ENCODE measurements around the gene CEACAM16. TPM values are rescaled to one million over a fixed set of nuclear protein-coding genes. Genes with fewer than 3 reads are reported as not detected.

The CEACAM16 gene
- total RNA-seq, 2 experiments from 2014 or later = not detected

- H2AFZ ChIP-seq (ENCODE audit: low read length) = peak overlapping the region; percentile 81; the same call in 1 of the 2 replicates
- no peak for DNase-seq (ENCODE audit: low spot score)
- ChIA-PET CTCF (ENCODE audit: unreplicated experiment) (no interaction called here), POLR2A (no interaction called here)
- H3K9me2 ChIP-seq (ENCODE audit: insufficient read depth, low read length) = no peaks in the 10 kb centered on the region
- intact Hi-C loops (cut with micrococcal nuclease; ENCODE audit: unreplicated experiment) = no loop called here
- H3K9me3 ChIP-seq (ENCODE audit: low read length) = no peaks in the 10 kb centered on the region
- H3K4me1 ChIP-seq (ENCODE audit: insufficient read depth, low read length, poor library complexity, severe bottlenecking) = peaks cover 13% of the 10 kb centered on the region
- no peak overlapping the region for H3K27ac ChIP-seq (ENCODE audit: low read depth, low read length, poor library complexity, severe bottlenecking)
- peak overlapping the region; percentile 49 for H3K4me2 ChIP-seq (ENCODE audit: low read length)
- H4K20me1 ChIP-seq (ENCODE audit: insufficient read depth, low read length) = no peaks in the 10 kb centered on the region
- no TSS peak for BruUV-seq (replicated peaks)
- no peaks in the 10 kb centered on the region for H3K79me2 ChIP-seq (ENCODE audit: insufficient read depth, low read depth, low read length)
- H3K36me3 ChIP-seq (ENCODE audit: insufficient read depth, low read length) = no peaks in the 10 kb centered on the region
- peak overlapping the region; percentile 6 for H3K4me3 ChIP-seq (ENCODE audit: low read depth, low read length, poor library complexity, severe bottlenecking)
- TF ChIP-seq CTCF (conservative IDR thresholded peaks at IDR 0.05; ENCODE audit: low read length) = no peak
- no peak for TF ChIP-seq EZH2phosphoT487 (IDR thresholded peaks at IDR 0.05; ENCODE audit: borderline replicate concordance, low read depth, low read length)
These were observed 6.6 kb upstream of the CEACAM16 start for GRCh38 chr19:44692379-44692721.

- H3K27ac ChIP-seq (ENCODE audit: low read depth, low read length, poor library complexity, severe bottlenecking) = no peak overlapping the region
- H3K9me2 ChIP-seq (ENCODE audit: insufficient read depth, low read length) = no peaks in the 10 kb centered on the region
- H2AFZ ChIP-seq (ENCODE audit: low read length) = no peak overlapping the region
- BruUV-seq (replicated peaks) = no TSS peak
- no peaks in the 10 kb centered on the region for H4K20me1 ChIP-seq (ENCODE audit: insufficient read depth, low read length)
- DNase-seq (ENCODE audit: low spot score) = no peak
- TF ChIP-seq CTCF (conservative IDR thresholded peaks at IDR 0.05; ENCODE audit: low read length) = peak; percentile 65
- TF ChIP-seq EZH2phosphoT487 (IDR thresholded peaks at IDR 0.05; ENCODE audit: borderline replicate concordance, low read depth, low read length) = no peak
- no peak overlapping the region for H3K4me3 ChIP-seq (ENCODE audit: low read depth, low read length, poor library complexity, severe bottlenecking)
- CTCF ChIA-PET (ENCODE audit: unreplicated experiment) = interaction anchor here (0.5 kb wide), 1 partner anchor 115 kb away, joined by 4 read pairs; no protein-coding TSS in a partner anchor
- peaks cover 13% of the 10 kb centered on the region for H3K4me1 ChIP-seq (ENCODE audit: insufficient read depth, low read length, poor library complexity, severe bottlenecking)
- POLR2A ChIA-PET = no interaction called here
- H3K9me3 ChIP-seq (ENCODE audit: low read length) = no peaks in the 10 kb centered on the region
- intact Hi-C loops (cut with micrococcal nuclease; ENCODE audit: unreplicated experiment) = no loop called here
- no peaks in the 10 kb centered on the region for H3K36me3 ChIP-seq (ENCODE audit: insufficient read depth, low read length)
- H3K79me2 ChIP-seq (ENCODE audit: insufficient read depth, low read depth, low read length) = no peaks in the 10 kb centered on the region
- H3K4me2 ChIP-seq (ENCODE audit: low read length) = no peak overlapping the region
These were observed 4.8 kb upstream of the CEACAM16 start for GRCh38 chr19:44694184-44694579.

GRCh38 chr19:44696939-44697669 lies 1.8 kb upstream of the CEACAM16 start:
- no peaks in the 10 kb centered on the region for H3K9me2 ChIP-seq (ENCODE audit: insufficient read depth, low read length)
- no peak for DNase-seq (ENCODE audit: low spot score)
- no peaks in the 10 kb centered on the region for H3K9me3 ChIP-seq (ENCODE audit: low read length)
- H3K4me1 ChIP-seq (ENCODE audit: insufficient read depth, low read length, poor library complexity, severe bottlenecking) = peaks cover 7% of the 10 kb centered on the region
- TF ChIP-seq EZH2phosphoT487 (IDR thresholded peaks at IDR 0.05; ENCODE audit: borderline replicate concordance, low read depth, low read length) (no peak), CTCF (conservative IDR thresholded peaks at IDR 0.05; ENCODE audit: low read length) (no peak)
- POLR2A ChIA-PET = no interaction called here
- H2AFZ ChIP-seq (ENCODE audit: low read length) = no peak overlapping the region
- no peaks in the 10 kb centered on the region for H4K20me1 ChIP-seq (ENCODE audit: insufficient read depth, low read length)
- no peak overlapping the region for H3K27ac ChIP-seq (ENCODE audit: low read depth, low read length, poor library complexity, severe bottlenecking)
- H3K36me3 ChIP-seq (ENCODE audit: insufficient read depth, low read length) = no peaks in the 10 kb centered on the region
- CTCF ChIA-PET (ENCODE audit: unreplicated experiment) = no interaction called here
- H3K4me2 ChIP-seq (ENCODE audit: low read length) = no peak overlapping the region
- no peaks in the 10 kb centered on the region for H3K79me2 ChIP-seq (ENCODE audit: insufficient read depth, low read depth, low read length)
- no peak overlapping the region for H3K4me3 ChIP-seq (ENCODE audit: low read depth, low read length, poor library complexity, severe bottlenecking)
- BruUV-seq (replicated peaks) = no TSS peak
- intact Hi-C loops (cut with micrococcal nuclease; ENCODE audit: unreplicated experiment) = no loop called here

Measured in OCI-LY7 (cell line).